Measurements from ENCODE around the gene VEZF1. TPM values are rescaled to one million over a fixed set of nuclear protein-coding genes. Genes with fewer than 3 reads are reported as not detected.

VEZF1 gene
- total RNA-seq, 1 donor from 2014 or later: 31.1 TPM

GRCh38 chr17:57999496-58000017, 11.5 kb upstream of the VEZF1 start:
- DNase-seq (ENCODE audit: low read depth, low spot score): no peak

GRCh38 chr17:57999010-57999495, 11.0 kb upstream of the VEZF1 start:
- DNase-seq (ENCODE audit: low read depth, low spot score): no peak

GRCh38 chr17:57997085-57997809, 9.2 kb upstream of the VEZF1 start:
- DNase-seq (ENCODE audit: low read depth, low spot score): no peak

GRCh38 chr17:57995076-57995956, 7.3 kb upstream of the VEZF1 start:
- DNase-seq (ENCODE audit: low read depth, low spot score): no peak

- DNase-seq (ENCODE audit: low read depth, low spot score): no peak
Observed at GRCh38 chr17:57994436-57994835, 6.4 kb upstream of the VEZF1 start.

GRCh38 chr17:57993471-57994365, 5.7 kb upstream of the VEZF1 start:
- DNase-seq (ENCODE audit: low read depth, low spot score): no peak

GRCh38 chr17:57991537-57991936, 3.5 kb upstream of the VEZF1 start:
- DNase-seq (ENCODE audit: low read depth, low spot score): no peak

DNA sequence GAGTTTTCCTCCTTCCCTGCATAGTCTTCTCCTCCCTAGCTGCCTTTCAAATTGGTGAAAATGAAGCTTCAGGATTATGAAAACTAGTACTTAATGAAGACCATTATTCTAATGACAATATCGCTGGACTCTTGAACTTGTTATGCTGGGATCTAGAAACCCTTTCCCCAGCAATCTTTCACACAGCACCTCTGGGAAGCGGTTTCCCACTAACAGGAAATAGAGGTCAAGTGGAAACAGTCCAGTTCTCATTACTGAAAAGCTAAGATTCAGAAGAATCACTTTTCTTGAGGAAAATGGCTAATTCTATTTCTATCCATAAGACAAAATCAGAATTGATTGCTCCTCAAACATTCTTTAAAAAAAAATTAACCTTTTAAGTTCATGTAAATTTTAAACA, 2.0 kb upstream of the VEZF1 start:
- no peak for DNase-seq (ENCODE audit: low read depth, low spot score)

- no peak for DNase-seq (ENCODE audit: low read depth, low spot score)
Observed at GRCh38 chr17:57988301-57989250, 522 bp upstream of the VEZF1 start.

DNA sequence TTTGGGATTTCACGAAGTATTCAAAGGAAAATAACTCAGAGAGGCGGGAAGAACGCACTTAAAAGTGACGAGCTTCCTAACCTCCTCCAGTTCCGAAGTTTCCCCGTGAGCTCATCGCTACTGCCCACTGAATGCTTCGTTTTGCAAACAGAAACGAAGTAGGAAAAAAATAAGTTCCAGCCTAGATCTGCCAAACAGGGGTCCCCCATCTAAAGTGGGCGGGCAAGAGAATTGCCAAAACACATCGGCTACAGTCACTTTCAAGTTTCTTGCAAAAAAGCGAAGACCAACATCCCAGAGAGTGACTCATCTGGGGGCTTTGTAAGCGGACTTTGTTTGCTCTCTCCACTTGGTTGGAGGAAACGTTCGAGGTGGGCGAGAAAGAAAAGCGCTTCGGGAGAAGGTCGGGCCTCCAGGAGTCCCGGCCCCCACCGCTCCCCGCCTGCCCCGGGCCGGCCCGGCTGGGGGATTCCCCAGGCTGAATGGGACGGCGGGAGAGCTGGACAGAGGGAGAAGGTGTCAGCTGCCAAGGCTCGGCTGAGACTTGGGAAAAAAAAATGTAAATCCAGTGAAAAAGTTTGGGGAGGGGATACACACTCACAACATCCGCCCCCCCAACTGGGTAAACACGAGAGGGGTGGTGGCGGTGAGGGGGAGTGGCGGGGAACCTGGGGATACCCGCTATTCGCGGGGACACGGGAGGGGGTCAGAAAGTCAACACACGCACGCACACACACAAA, 1.0 kb downstream of the VEZF1 start:
- no peak for DNase-seq (ENCODE audit: low read depth, low spot score)

DNA sequence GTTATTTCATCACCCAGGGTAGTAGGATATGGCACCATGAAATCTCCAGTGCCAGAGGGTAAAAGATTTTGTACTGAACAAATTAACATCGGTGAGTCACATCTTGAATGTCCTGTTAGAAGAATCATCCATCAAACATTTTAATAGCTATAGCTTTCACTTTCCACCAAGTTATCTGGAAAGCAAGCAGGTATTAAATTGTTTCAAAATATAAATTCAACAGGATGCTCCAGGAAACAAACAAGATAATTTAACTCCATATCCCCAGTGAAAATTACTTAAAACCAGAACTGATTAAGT, 2.4 kb downstream of the VEZF1 start:
- no peak for DNase-seq (ENCODE audit: low read depth, low spot score)

GRCh38 chr17:57984936-57985674, 2.9 kb downstream of the VEZF1 start:
- no peak for DNase-seq (ENCODE audit: low read depth, low spot score)

DNA sequence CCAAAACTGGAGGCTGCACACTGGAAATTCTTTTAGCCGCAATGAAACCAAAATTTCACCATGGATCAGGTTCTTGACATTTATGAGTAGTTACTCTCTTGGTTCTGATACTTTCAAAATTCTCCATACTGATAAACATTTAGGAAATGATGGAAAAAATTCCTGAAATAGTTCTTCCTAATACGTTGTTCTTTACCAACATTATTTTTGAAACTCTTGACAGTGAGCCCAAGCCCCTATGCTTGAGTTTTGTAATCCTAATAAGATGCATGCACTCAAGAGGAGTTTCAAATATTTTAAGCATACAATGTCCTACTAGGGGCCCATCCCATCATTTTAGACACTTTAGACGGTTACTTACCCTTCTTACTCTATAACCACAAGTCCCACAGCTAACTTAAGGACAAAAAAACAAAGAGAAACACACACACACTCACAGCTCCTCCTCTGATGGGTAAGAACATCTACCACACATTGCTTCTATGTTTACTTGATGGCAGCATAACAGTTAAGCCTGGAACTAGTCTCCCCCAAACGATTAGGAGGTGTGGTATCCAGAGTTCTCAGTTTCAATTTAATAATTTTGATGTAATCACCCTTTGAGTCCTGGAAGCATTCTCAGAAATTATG, 3.7 kb downstream of the VEZF1 start:
- DNase-seq (ENCODE audit: low read depth, low spot score): no peak

- no peak for DNase-seq (ENCODE audit: low read depth, low spot score)
Observed at GRCh38 chr17:57983446-57983845, 4.6 kb downstream of the VEZF1 start.

- no peak for DNase-seq (ENCODE audit: low read depth, low spot score)
Observed at GRCh38 chr17:57982452-57983170, 5.4 kb downstream of the VEZF1 start.

GRCh38 chr17:57980522-57980921, 7.5 kb downstream of the VEZF1 start:
- DNase-seq (ENCODE audit: low read depth, low spot score): no peak

DNA sequence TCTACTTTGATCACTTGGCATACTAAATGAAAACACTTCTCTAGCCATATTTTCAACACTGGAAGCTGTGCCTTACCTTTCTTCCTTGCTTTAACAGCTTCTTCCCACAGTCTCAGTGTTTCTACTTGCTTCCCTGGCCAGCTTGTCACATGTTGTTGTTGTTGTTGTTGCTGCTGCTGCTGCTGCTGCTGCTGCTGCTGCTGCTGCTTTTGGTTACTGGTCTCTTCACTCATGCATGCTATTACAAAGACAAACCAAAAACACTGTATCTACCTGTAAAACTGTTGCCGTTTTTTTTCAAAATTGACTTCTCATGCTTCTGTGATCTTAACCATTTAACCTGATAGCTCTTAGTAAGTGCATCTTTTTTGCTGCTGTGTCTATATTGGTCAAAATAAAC, 9.0 kb downstream of the VEZF1 start:
- DNase-seq (ENCODE audit: low read depth, low spot score): no peak

DNA sequence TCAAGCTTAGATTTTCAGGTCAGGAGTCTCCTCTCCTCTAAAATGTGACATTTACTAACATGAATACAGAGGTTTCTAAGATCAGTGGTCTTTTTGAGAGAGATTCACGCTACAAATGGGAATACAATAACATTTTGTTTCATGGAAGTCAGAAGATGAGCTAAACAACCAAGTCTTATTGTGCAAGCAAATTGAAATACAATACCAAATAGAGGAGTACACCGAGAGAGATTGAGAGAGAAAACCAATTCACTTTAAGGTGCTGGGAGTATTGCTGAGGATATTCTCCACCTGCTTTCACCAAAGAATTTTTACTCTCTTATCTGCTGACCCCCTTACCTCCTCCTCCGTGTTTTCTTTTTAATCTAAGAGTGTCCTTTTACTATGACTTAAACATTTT, 11.5 kb downstream of the VEZF1 start:
- DNase-seq (ENCODE audit: low read depth, low spot score): no peak

All from pulmonary artery endothelial cell (primary cell).